ENCODE results near the gene SIPA1.

SIPA1 gene

GRCh38 chr11:65616575-65617001 lies 21.3 kb upstream of the SIPA1 start:
- Mint-ChIP-seq H3K27me3 (ENCODE audit: low read depth) (no peaks in the 10 kb centered on the region), H3K27ac (peak overlapping the region; percentile 72 to 89 (median 85)), H3K36me3 (ENCODE audit: low read depth) (peaks cover 18% of the 10 kb centered on the region), H3K4me1 (peaks cover 22% of the 10 kb centered on the region), H3K4me3 (peak overlapping the region; percentile 90 to 97 (median 95)), H3K9me3 (no peaks in the 10 kb centered on the region)
- TF ChIP-seq CTCF (IDR thresholded peaks at IDR 0.05; ENCODE audit: unreplicated experiment in 3 of 3): no peak

- H3K27ac Mint-ChIP-seq: no peak overlapping the region
- no peak for TF ChIP-seq CTCF (IDR thresholded peaks at IDR 0.05; ENCODE audit: unreplicated experiment in 3 of 3)
- no peaks in the 10 kb centered on the region for H3K9me3 Mint-ChIP-seq
- peaks cover 14% of the 10 kb centered on the region for H3K36me3 Mint-ChIP-seq (ENCODE audit: low read depth)
- no peaks in the 10 kb centered on the region for H3K27me3 Mint-ChIP-seq (ENCODE audit: low read depth)
- peaks cover 16% of the 10 kb centered on the region for H3K4me1 Mint-ChIP-seq
- peak overlapping the region; percentile 90 to 97 (median 95) for H3K4me3 Mint-ChIP-seq
Observed at GRCh38 chr11:65617136-65617850, 20.6 kb upstream of the SIPA1 start.

GRCh38 chr11:65617990-65618751 lies 19.7 kb upstream of the SIPA1 start:
- H3K27me3 Mint-ChIP-seq (ENCODE audit: low read depth): no peaks in the 10 kb centered on the region
- H3K4me1 Mint-ChIP-seq: peaks cover 12% of the 10 kb centered on the region
- peak overlapping the region; percentile 90 to 97 (median 95) for H3K4me3 Mint-ChIP-seq
- H3K9me3 Mint-ChIP-seq: no peaks in the 10 kb centered on the region
- no peak overlapping the region for H3K27ac Mint-ChIP-seq
- H3K36me3 Mint-ChIP-seq (ENCODE audit: low read depth): peaks cover 18% of the 10 kb centered on the region
- TF ChIP-seq CTCF (IDR thresholded peaks at IDR 0.05; ENCODE audit: unreplicated experiment in 3 of 3): no peak

- TF ChIP-seq CTCF (IDR thresholded peaks at IDR 0.05; ENCODE audit: unreplicated experiment in 3 of 3): no peak
- Mint-ChIP-seq H3K27me3 (ENCODE audit: low read depth) (no peaks in the 10 kb centered on the region), H3K9me3 (no peaks in the 10 kb centered on the region), H3K27ac (no peak overlapping the region), H3K36me3 (ENCODE audit: low read depth) (peaks cover 18% of the 10 kb centered on the region), H3K4me3 (peak overlapping the region; percentile 43 to 73 (median 72)), H3K4me1 (peaks cover 12% of the 10 kb centered on the region)
Observed at GRCh38 chr11:65618763-65619162, 19.1 kb upstream of the SIPA1 start.

GRCh38 chr11:65619281-65619928 lies 18.5 kb upstream of the SIPA1 start:
- Mint-ChIP-seq H3K27me3 (ENCODE audit: low read depth) (no peaks in the 10 kb centered on the region), H3K27ac (no peak overlapping the region), H3K9me3 (no peaks in the 10 kb centered on the region), H3K4me3 (peak overlapping the region; percentile 52 to 73 (median 72)), H3K36me3 (ENCODE audit: low read depth) (peaks cover 21% of the 10 kb centered on the region), H3K4me1 (peaks cover 12% of the 10 kb centered on the region)
- TF ChIP-seq CTCF (IDR thresholded peaks at IDR 0.05; ENCODE audit: unreplicated experiment in 3 of 3): no peak
